Liver (tissue), 3 donors: ENCODE results near the gene PCNT.

Experiments used
- CTCF ChIP-seq: fragments of 150-350 bp; IDR thresholded peaks from 2 replicates; pipeline ENCODE4 v1.5.1; 2017; ENCODE audit warnings: improper control_type of control experiment, low read depth, low read length; ENCODE audit not compliant: missing input control
- GABPA ChIP-seq, 2 donors: IDR thresholded peaks in 1 of 2; conservative IDR thresholded peaks in 1 of 2; 2 replicates each; pipeline ENCODE4 v1.6.1; 2016; ENCODE audit warnings: antibody characterized with exemption in 2 of 2, mild to moderate bottlenecking in 1 of 2, moderate library complexity in 1 of 2
- JUND ChIP-seq, 2 donors: IDR thresholded peaks; 2 replicates each; pipeline ENCODE4 v1.6.1; 2016; ENCODE audit warnings: antibody characterized with exemption in 2 of 2
- MAX ChIP-seq: IDR thresholded peaks from 2 replicates; pipeline ENCODE4 v1.6.1; 2016; ENCODE audit warnings: antibody characterized with exemption
- RAD21 ChIP-seq, 2 donors: IDR thresholded peaks; 2 replicates each; pipeline ENCODE4 v1.6.1; 2016; ENCODE audit warnings: antibody characterized with exemption in 2 of 2, mild to moderate bottlenecking in 2 of 2
- REST ChIP-seq: IDR thresholded peaks from 2 replicates; pipeline ENCODE4 v1.6.1; 2016; ENCODE audit warnings: antibody characterized with exemption, mild to moderate bottlenecking
- TAF1 ChIP-seq: conservative IDR thresholded peaks from 2 replicates; pipeline ENCODE4 v1.6.1; 2016; ENCODE audit warnings: antibody characterized with exemption, mild to moderate bottlenecking
- YY1 ChIP-seq: IDR thresholded peaks from 2 replicates; pipeline ENCODE4 v1.6.1; 2016; ENCODE audit warnings: antibody characterized with exemption, mild to moderate bottlenecking
- ZBTB33 ChIP-seq: IDR thresholded peaks from 2 replicates; pipeline ENCODE4 v1.6.1; 2016; ENCODE audit warnings: antibody characterized with exemption
- donor health status: healthy.
- donor health status: healthy.

GRCh38 chr21:46274797-46275390 lies 49.1 kb upstream of the PCNT start:
- TF ChIP-seq JUND (IDR thresholded peaks at IDR 0.05) = no peak
- no peak for TF ChIP-seq CTCF
- TF ChIP-seq RAD21 (IDR thresholded peaks at IDR 0.05) = no peak
- no peak for TF ChIP-seq TAF1
- no peak for TF ChIP-seq MAX
- no peak for TF ChIP-seq GABPA (IDR thresholded peaks at IDR 0.05 in 1 of 2, conservative IDR thresholded peaks at IDR 0.05 in 1 of 2)
- no peak for TF ChIP-seq ZBTB33
- TF ChIP-seq YY1 = no peak
- no peak for TF ChIP-seq REST
